ENCODE results near the gene MMP25. TPM values are rescaled to one million over a fixed set of nuclear protein-coding genes. Genes with fewer than 3 reads are reported as not detected.

Gene MMP25
- total and polyA plus RNA-seq, 10 of the 15 experiments (the other 5 are each of a cell fraction or from before 2014, with no cell fraction given), result 0.03 to 0.36 (median 0.13) TPM; not detected in 1

DNA sequence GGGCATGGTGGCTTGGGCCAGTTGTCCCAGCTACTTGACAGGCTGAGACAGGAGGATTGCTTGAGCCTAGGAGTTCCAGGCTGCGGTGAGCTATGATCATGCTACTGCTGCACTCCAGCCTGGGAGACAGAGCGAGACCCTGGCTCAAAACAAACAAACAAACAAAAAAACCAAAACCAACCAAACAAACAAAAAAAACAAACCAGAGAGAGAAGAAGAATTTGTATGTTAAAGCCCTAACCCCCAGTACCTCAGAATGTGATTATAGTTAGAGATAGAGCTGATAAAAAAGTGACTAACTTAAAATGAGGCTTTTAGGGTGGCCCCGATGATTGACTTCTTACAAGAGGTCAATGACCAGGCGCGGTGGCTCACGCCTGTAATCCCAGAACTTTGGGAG, 1.7 kb upstream of the MMP25 start:
- FAIRE-seq, result no peak
- peaks cover 0 to 1% of the 10 kb centered on the region in 2 experiments; a peak in 3 of 4 replicates for H3K27me3 ChIP-seq (replicated peaks in 1 of 2; ENCODE audit: control insufficient read depth in 2 of 2, insufficient read depth in 2 of 2, low read length in 1 of 2)
- no peak for ATAC-seq
- RAD21 ChIA-PET (ENCODE audit: unreplicated experiment), result no interaction called here
- no peaks in the 10 kb centered on the region for H4K20me1 ChIP-seq (ENCODE audit: control insufficient read depth, insufficient read depth)
- no peaks in the 10 kb centered on the region for H3K79me2 ChIP-seq (ENCODE audit: control insufficient read depth, insufficient read depth, low read length)
- POLR2A ChIA-PET, result interaction anchor here (0.8 kb wide), 1 partner anchor 85 kb away, joined by 3 read pairs; no protein-coding TSS in a partner anchor
- no peaks in the 10 kb centered on the region for H3K36me3 ChIP-seq (ENCODE audit: control insufficient read depth in 2 of 2, insufficient read depth in 2 of 2, low read length in 1 of 2)
- peaks cover 2% of the 10 kb centered on the region; the same call in 1 of the 2 replicates for H3K4me1 ChIP-seq (ENCODE audit: control insufficient read depth, insufficient read depth, low read length)
- SMC1A ChIA-PET (ENCODE audit: uncharacterized antibody, unreplicated experiment), result no interaction called here
- no peak for DNase-seq (ENCODE audit: low read depth, low spot score)
- in situ Hi-C loops (cut with MboI) (no loop called here), intact Hi-C loops (cut with micrococcal nuclease; ENCODE audit: unreplicated experiment) (no loop called here)
- H3K9ac ChIP-seq (ENCODE audit: control insufficient read depth, insufficient read depth, low read length), result no peak overlapping the region
- CTCF ChIA-PET, result interaction anchor here (0.6 to 9.0 kb wide), 4 partner anchors 14 to 821 kb away, joined by 3 to 76 read pairs (median 3); no protein-coding TSS in a partner anchor
- no TSS peak for BruUV-seq (replicated peaks)
- H3K9me3 ChIP-seq (replicated peaks; ENCODE audit: control insufficient read depth, insufficient read depth, low read length), result no peaks in the 10 kb centered on the region
- no peak overlapping the region for H3K27ac ChIP-seq (ENCODE audit: control insufficient read depth, insufficient read depth)
- H2AFZ ChIP-seq (ENCODE audit: control insufficient read depth, low read depth, low read length), result no peak overlapping the region
- TF ChIP-seq POU2F2 (IDR thresholded peaks at IDR 0.05; ENCODE audit: borderline replicate concordance, low read depth, low read length) (no peak), ZNF207 (IDR thresholded peaks at IDR 0.05; ENCODE audit: borderline replicate concordance) (no peak), TCF3 (IDR thresholded peaks at IDR 0.05; ENCODE audit: borderline replicate concordance, insufficient read depth, low read depth, low read length) (no peak), ZNF24 (IDR thresholded peaks at IDR 0.05) (no peak)
- H3K4me3 ChIP-seq, result no peak overlapping the region
- H3K4me2 ChIP-seq (ENCODE audit: control insufficient read depth, insufficient read depth), result no peak overlapping the region; the same call in 1 of the 2 replicates
- WGBS (ENCODE audit: insufficient coverage, insufficient replicate concordance, low lambda C conversion rate, missing lambda C conversion rate), result 86% methylated on average over 6 of the region's 6 CpGs

DNA sequence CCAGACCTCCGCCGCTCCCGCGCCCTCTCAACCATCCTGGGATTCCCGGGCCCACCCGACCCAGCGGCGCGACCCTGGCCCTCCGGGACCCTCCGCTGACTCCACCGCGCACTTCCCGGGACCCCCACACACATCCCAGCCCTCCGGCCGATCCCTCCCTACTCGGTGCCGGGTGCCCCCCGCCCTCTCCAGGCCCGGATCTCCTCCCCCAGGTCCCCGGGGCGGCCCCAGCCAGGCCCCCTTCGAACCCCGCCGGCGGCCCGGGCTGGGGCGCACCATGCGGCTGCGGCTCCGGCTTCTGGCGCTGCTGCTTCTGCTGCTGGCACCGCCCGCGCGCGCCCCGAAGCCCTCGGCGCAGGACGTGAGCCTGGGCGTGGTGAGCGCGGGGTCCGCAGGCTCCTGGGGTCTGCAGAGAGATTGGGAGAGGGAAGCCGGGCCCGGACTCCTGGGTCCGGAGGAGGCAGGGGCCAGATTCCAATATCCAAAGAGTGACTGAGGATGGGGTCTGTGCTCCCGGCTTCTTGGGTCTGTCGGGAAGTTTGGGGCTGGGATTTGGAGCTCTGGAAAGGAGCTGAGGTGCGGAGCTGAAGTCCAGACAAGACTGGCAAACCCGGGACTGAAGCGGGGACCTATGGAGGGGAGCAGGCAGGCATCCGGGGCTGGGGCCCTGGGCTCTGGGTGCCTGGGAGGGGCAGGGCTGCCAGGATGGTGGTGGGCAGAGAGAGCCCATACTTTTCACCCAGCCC, 453 bp downstream of the MMP25 start:
- no TSS peak for BruUV-seq (replicated peaks)
- H3K4me2 ChIP-seq (ENCODE audit: control insufficient read depth, insufficient read depth), result peak overlapping the region; percentile 96
- no peak for DNase-seq (ENCODE audit: low read depth, low spot score)

More for the DNA sequence above, 453 bp downstream of the MMP25 start:
- H3K27ac ChIP-seq (ENCODE audit: control insufficient read depth, insufficient read depth), result no peak overlapping the region
- no peak; the same call in 2 of the 3 replicates for ATAC-seq
- peaks cover 2% of the 10 kb centered on the region; the same call in 1 of the 2 replicates for H3K4me1 ChIP-seq (ENCODE audit: control insufficient read depth, insufficient read depth, low read length)
- CTCF ChIA-PET, result interaction anchor here (3.7 to 5.6 kb wide), 3 partner anchors 12 to 18 kb away, joined by 18 to 28 read pairs (median 23); no protein-coding TSS in a partner anchor
- no peak for FAIRE-seq
- no peaks in the 10 kb centered on the region for H3K36me3 ChIP-seq (ENCODE audit: control insufficient read depth in 2 of 2, insufficient read depth in 2 of 2, low read length in 1 of 2)
- no peak overlapping the region for H3K9ac ChIP-seq (ENCODE audit: control insufficient read depth, insufficient read depth, low read length)
- 2% methylated on average over 41 of the region's 54 CpGs for WGBS (ENCODE audit: insufficient coverage, insufficient replicate concordance, low lambda C conversion rate, missing lambda C conversion rate)
- no peaks in the 10 kb centered on the region; a peak in 2 of 4 replicates for H3K27me3 ChIP-seq (replicated peaks in 1 of 2; ENCODE audit: control insufficient read depth in 2 of 2, insufficient read depth in 2 of 2, low read length in 1 of 2)
- in situ Hi-C loops (cut with MboI), result no loop called here
- no peaks in the 10 kb centered on the region for H3K79me2 ChIP-seq (ENCODE audit: control insufficient read depth, insufficient read depth, low read length)
- no peak overlapping the region for H2AFZ ChIP-seq (ENCODE audit: control insufficient read depth, low read depth, low read length)
- SMC1A ChIA-PET (ENCODE audit: uncharacterized antibody, unreplicated experiment), result no interaction called here
- no peaks in the 10 kb centered on the region for H4K20me1 ChIP-seq (ENCODE audit: control insufficient read depth, insufficient read depth)
- H3K4me3 ChIP-seq, result no peak overlapping the region; the same call in 1 of the 2 replicates
- TF ChIP-seq PAX5 (IDR thresholded peaks at IDR 0.05; ENCODE audit: borderline replicate concordance, low read depth, low read length) (no peak), USF2 (IDR thresholded peaks at IDR 0.05; ENCODE audit: borderline replicate concordance, low read depth, low read length) (no peak), SUZ12 (IDR thresholded peaks at IDR 0.05; ENCODE audit: unreplicated experiment) (peak; percentile 98), TCF7 (IDR thresholded peaks at IDR 0.05; ENCODE audit: borderline replicate concordance) (no peak)
- POLR2A ChIA-PET, result no interaction called here
- intact Hi-C loops (cut with micrococcal nuclease; ENCODE audit: unreplicated experiment), result no loop called here
- no peaks in the 10 kb centered on the region for H3K9me3 ChIP-seq (replicated peaks; ENCODE audit: control insufficient read depth, insufficient read depth, low read length)
- RAD21 ChIA-PET (ENCODE audit: unreplicated experiment), result interaction anchor here (0.7 kb wide), 1 partner anchor 212 kb away, joined by 3 read pairs; no protein-coding TSS in a partner anchor
